OCI-M2 (cell line): ENCODE measurements around the gene MEF2A.
A peak's percentile ranks its signal among the peaks of the same experiment; 100 is the strongest.

ENCODE experiments used
- DNase-seq: peaks from one replicate; lab custom pipeline; 2025; ENCODE audit not compliant: unreplicated experiment; lab: John Stamatoyannopoulos, UW

Gene MEF2A

DNA sequence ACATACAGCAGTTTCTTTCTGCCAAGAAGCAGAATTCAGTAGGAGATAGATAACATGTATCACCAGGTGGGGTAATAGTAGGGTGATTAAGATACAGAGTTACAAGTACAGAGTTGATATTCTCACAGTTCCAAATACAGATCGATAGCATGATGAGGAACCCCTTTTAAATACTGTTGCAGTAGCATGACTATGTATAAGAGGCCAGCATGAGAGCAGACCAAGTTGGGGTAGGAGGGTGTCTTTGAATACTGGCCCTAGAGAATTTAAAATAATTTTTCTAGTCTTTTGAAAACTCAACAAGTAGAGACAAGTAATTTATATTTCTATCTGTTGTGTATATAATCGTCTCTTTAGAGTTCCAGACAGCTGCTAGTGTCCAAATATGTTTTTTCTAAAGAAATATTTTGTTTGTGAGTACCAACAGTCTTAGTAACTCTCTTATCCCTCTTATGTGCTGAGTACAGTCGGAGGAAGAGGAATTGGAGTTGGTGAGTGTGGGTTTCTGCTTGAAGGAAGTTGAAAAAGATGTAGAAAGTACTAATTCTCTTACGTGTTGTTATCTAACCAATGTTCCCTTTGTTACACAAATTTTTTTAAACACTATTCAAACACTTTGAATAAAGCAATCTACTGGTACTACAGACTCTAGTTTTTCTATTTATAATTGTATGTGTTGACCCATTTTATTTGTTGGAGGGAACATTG lies 137.3 kb downstream of the MEF2A start:
- DNase-seq: no peak

DNA sequence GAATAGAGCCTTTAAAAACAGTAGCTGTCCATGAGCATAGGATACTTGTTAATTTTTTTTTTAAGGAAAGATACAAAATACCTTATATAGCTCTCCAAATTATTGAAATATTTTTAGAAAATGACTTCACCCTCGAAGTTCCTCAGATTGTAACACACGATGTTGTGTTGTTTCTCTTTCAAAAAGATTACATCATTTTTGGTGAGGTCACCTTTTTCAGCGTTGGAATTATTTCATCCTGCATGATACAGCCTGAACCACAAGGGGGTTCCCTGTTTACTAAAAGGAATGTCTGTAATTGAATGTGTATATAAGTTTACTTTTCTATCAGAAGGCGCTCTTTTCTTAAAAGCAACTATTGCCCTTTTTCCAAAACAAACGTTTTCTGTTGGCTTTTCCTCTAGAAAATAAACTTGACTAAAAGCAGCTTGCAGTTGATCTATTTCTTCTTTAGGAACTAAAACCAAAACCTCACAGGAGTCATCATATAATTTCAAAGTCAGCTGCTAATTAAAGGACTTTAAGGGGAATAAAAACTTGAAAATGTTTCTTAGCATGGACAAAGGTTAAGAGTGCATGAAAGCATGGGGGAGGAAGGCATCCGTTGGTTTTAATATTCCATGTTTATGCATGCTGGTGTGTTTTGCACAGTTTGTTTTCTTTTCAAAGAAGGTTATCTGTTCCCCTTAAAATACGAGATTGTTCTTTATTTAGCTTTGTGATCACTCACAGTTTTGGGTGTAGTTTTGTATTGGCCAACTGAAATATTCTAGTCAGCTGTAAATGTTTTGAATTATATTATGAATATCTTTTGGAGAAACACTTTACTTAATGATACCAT lies 138.0 kb downstream of the MEF2A start:
- DNase-seq: no peak

DNA sequence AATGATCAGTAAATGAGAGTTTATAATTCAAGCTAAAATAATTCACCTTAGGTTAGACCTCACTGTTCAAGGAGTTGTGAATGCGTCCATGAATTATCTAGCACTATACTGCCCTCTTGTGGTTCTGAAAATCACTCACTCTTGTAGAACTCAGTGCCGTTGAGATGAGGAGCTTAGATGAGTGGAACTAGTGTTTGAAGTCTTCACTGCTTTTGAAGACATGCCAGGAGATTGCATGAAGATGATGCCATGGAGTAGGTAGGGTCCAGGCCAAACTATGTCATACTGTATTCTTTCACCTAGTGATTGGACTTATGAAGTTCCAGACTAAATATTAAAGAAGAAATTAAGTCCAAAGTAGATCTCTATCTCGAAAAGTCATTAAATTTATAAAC lies 138.7 kb downstream of the MEF2A start:
- DNase-seq: peak; percentile 34

DNA sequence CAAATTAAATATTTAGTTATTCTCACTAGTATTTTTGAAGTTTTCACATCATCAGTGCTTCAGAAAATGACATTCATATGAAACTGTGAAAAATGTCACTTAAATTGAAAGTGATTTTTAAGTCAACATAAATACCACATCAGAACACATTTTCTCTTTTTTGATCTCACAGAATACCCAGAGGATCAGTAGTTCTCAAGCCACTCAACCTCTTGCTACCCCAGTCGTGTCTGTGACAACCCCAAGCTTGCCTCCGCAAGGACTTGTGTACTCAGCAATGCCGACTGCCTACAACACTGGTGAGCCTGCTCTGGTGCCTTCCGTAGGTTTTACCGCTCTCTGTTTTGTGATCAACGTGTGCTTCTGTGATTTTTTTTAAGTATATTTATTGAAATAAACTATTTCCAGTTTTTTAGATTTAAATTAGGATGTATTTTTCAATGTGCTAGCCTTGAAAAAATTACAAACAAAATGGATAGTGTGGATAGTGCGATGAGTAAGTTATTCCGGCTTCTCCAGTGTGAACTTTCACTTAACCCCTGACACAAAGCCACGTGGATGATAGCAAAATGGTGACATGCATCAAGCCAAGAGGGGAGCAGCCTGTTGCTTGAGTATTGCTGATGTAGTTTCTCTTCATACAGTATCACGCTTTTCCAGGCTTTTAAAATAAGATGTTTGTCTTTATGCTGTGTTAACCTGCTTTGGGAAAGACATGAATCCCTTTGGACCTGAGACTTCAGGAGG lies 140.9 kb downstream of the MEF2A start:
- no peak for DNase-seq

DNA sequence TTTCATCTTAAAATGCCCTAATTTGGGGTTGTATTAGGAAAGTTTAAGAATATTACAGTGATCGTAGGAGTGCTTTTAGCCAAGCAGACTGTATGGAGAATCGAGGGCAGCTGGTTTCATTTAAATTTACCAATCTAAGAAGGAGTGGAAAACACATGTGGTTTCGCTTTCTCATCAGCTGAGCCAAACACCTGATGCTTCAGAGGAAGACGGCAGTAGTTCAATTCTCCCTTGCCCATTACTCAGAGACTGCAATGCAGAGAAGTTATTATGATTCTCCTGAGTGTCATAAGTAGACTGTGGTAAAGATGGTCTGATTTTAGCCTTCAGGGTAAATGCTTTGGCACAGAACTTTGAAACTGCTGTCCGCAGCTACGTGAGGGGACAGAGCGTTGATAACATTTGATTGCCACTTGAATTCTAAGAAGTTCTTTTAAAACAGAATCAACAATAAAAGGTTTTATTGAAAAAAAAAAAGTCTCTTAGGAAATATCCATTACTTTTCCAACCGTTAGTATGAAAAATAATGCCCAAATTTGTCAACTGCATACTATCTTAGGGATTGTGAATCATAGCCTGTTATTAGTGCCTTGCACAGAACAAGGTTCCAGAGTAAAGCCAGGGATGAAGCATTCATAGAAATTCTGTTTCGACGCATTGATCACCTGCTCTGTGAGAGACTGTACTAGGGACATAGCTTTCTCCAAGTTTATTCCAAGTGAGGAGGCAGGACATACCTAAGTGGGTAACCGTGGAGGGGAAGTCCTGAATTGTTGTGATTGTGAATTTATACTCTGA lies 141.9 kb downstream of the MEF2A start:
- DNase-seq: no peak

DNA sequence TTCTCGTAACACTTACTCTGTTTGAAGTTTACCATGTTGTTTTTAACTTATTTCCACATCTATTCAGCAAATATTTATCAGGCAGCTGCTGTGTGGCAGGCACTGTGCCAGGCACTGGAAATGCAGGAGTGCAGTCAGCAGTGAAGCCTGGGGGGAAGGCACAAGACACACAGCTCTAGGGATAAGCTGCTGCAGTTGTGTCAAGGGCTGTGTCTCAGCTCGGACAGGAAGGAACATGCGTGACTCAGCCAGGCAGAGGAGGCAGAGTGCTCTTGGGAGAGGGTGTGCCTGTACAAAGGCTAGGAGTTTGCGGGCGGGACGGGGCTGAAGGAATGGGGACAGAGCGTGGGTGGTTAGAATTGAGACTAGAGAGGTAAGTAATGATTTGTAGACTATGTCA lies 142.8 kb downstream of the MEF2A start:
- DNase-seq: no peak

DNA sequence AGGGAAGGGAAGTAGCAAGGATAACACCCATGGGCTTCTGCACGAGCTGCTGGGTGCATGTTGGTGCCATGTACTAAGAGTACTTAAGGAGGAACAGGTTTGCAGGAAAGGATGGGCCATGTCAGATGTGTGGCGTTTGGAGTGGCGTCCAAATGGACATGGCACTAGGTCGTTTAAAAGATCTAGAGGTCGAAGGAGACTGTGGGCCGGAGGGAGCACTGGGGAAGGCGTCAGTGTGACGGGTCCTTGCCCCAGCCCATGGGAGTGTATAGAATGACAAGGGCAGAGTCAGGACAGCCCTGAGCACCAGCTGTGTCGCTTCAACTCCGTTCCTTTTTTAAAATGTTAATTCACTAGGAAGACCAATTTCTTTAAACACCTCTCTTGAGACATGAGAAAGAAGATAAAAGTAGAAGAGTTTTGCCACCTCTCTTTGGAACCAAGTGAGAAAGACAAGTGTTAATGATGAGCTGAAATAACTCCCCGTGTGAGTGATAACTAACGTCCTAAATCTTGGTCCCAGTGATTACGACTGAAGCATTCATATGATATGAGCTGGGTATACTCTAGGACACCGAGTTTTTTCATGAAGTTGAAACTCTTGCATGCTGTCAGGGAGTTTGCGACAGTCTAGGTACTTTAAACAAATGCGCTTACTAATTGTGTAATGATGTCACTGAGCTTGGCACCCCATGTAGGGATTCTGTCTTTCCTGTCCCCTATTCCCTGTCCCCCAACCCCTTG lies 143.6 kb downstream of the MEF2A start:
- no peak for DNase-seq

DNA sequence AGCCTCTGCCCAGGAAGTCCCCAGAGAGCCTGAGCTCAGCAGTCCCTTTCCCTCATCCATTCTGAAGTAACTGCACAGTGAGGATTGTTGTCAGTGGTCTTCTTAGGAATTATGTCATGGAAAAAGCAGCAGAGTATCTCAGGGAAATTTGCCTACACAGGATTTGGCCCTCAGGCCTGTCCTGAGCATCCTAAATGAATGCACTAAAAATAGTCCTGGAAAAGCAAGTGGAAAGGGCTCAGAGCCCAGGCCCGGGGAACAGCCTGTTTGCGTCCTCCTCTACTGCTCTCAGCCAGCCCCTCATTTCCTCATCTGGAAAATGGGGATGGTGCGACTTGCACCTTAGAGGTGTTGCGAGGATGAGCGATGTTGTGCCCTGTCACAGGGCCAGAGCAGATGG lies 145.8 kb downstream of the MEF2A start:
- DNase-seq: no peak

DNA sequence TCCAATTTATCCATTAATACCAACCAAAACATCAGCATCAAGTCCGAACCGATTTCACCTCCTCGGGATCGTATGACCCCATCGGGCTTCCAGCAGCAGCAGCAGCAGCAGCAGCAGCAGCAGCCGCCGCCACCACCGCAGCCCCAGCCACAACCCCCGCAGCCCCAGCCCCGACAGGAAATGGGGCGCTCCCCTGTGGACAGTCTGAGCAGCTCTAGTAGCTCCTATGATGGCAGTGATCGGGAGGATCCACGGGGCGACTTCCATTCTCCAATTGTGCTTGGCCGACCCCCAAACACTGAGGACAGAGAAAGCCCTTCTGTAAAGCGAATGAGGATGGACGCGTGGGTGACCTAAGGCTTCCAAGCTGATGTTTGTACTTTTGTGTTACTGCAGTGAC lies 146.6 kb downstream of the MEF2A start:
- no peak for DNase-seq

DNA sequence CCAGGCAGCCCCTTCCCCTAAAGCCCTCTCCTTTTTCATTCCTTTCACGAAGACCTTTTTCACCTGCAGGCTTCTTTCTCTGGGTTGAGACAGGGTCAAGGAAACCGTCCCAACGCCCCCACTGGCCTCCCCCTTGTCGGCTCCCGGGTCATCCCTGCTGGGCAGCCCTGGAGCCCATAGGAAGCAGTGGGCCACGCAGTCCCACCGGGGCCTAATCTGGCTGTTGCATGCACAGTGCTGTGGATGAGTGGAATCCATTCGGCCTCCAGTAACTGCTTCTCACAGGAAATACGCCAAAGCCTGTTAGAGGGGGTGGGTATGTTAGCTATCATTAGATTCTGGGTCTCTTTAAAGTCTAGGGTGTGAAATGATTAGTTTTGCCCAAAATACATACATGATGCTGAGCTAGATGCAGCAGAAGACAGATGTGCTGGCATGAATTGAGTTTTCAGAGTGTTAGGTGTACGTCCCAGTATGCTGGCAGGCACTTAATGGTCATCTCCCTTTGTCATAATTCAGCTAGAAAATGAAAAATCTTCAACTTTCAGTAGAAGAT lies 150.8 kb downstream of the MEF2A start:
- no peak for DNase-seq

DNA sequence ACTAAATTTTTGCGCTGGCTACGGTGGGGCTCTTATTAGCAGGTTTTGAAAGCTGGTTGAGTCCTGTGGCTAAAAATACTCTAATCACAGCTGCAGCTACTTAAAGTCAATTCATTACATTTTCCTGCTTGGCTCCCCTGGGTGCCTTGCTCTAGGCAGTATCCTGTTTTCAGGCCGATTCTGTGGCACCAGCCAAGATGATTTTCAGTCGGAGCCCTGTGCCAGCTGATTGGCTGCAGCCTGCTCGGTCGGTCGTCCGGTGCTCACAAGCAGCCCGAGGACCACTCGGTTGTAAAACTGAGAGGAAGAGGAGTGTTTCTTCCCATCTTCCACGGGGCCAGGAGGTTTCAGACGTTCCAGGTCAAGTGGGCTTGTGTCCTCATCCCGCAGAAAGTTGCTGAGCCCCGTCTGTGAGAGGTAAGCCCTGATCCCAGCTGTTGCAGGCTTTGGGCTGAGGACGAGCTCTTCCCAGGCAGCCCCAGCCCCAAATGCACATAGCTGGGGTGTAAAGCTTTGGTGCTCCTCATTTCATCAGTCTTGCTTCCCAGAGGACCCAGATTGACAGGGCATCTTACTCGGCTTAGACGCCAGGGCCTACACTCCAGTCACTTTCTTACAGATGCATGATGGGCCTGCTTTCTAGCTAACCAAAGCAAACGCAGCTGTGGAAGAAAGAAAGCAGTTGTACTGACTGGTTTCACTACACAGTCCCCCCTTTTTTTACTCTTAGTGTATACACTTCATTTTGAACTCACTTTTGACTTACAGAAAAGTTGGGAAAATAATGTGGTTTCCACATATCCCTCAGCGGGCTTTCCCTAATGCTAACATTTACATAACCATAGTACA lies 151.6 kb downstream of the MEF2A start:
- no peak for DNase-seq

DNA sequence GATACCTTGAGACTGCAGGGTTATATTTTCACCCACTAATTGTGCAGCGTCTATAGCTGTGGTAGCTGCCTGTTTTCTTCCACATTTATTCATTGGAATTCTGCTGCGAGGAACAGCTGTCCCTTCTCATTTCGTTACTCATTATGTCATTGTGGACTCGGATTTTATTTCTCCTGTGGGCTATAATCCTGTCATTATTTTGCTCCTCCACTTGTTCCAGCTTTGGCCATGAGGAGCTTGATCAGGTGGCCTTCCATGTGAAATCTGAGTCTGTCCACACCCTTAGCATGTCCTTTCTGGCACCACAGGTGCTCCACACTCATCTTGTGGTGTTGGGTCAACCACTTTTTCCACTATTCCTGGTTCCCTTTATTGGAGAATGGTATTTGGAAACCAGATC lies 152.6 kb downstream of the MEF2A start:
- DNase-seq: no peak

DNA sequence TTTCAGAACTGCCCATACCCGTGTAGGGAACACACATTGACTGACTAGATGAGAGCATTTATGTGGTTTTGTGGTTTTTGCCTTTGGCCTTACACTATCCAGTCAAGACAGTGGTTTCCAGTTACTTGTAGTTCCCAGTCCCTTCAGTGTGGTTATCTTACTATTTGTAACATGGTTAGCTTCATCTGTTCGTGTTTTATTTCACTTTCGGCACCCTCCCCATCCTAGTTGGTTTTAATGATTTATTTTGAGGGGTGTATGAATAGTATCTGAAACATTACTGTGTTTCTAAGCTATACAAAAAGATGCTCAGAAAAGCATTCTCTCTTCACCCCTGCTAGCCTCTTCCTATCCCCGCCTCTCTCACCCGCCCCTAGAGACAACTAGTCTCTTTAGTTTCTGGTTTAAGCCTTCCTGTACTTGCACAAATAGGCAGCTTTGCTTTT lies 153.3 kb downstream of the MEF2A start:
- DNase-seq: peak; percentile 26

DNA sequence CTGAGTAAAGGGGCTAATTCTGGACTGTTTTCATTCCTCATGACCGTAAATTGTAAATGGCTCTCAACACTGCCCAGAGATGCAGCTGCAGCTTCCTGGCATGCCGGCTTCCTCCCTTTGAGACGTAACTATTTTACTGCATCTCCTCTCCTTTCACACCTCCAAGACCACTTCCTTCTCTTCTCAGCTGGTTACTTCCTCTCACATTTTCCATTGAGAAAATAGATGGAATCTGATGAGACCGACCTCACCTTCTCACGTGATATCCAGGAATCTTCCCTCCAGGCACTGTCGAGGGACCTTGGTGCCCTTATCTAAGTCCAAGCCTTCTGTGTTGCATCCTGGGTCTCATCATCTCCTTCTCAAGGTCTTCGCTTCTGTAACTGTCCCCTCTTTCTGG lies 154.7 kb downstream of the MEF2A start:
- no peak for DNase-seq

DNA sequence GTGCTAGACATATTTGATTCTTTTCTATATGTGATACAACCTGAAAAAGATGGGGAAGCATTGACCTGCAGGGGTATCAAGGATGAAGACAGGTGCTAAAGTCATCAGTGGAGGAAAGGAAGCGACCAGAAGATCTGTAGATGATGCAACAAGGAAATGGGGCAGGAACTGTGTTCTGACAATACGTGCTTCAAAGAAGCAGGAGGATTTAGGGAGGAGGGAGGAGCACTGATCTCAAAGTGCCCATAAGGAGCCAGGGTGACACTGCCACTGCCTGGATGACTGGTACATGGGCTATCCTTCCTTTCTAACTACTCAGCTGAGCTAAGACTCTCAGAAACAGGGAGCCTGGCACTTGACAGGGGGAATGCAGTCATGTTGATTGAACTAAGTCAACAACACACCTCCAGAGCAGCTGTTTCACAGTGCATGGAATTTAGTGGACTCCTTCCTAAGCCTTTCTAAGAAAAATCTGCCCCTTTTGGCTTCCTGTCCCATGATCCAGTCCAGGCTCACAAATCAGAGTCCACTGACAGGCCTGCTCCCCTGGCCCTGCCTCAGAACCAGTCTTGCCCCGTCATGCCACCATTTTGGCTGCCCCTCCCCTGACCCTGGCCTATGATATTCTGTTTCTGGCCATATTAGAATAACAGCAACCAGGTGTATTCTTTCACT lies 155.5 kb downstream of the MEF2A start:
- DNase-seq: no peak

DNA sequence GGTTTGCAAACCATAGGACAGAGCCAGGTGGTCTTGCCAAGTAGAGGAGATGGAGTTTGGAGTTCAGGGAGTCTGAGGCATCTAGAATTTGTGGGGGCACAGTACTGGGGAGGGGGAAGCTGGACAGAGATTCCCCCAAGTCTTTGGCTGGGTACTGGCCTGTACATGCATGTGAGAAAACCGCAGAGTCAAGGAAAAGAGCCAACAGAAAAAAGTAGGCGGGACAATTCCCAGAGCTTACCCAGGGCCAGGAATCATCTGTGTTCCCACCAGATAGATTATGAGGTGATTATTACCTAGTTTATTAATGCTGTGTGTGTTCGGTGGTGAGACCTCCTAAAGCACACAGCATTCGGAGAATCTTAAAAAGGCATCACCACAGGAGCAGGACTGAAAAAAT lies 156.1 kb downstream of the MEF2A start:
- DNase-seq: no peak

DNA sequence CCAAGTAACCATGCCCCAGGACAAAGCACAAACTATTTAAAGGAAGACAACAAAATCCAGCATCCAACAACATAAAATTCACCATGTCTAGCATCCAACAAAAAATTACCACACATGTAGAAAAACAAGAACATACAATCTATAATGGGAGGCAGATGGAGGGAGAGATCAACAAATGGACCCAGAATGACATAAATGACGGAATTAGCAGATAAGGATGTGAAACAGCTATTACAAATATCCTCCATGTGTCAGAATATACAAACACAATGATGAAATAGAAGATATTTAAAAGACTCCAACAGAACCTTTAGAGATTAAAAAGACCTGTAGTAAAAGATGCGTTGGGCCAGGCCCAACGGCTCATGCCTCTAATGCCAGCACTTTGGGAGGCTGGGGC lies 156.6 kb downstream of the MEF2A start:
- DNase-seq: no peak

DNA sequence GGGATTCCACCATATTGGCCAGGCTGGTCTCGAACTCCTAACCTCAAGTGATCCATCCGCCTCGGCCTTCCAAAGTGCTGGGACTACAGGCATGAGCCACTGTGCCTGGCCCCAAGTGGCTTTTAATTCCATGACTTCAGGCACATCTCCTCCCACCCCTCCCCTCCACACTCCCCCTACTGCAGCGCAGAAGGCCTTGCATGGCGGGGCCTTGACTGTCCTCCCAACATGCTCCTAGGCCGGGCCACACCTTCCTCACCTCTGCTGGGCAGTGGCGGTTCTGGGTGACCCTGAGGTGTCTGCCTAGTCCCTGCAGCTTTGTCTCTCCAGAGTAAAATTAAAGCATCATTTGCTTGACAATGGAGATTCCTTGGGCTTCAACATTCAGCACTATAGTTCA lies 160.5 kb downstream of the MEF2A start:
- no peak for DNase-seq

DNA sequence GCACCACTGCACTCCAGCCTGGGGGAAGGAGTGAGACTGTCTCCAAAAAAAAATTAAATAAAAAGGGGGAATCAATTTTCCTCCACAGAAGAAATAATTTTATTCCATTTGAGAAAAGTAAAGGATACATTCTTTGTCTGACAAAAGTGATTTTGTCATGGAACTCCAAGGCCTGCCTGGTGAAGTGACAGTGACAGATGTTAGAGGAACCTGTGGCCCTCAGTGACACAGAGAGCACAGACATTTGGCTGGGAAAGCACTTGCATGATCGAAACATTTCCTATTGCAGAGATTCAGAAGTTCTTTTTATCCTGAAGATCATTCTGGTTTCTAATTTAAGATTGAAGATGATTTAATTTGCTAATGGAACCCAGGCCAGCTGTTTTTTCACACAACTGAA lies 161.5 kb downstream of the MEF2A start:
- no peak for DNase-seq
